Jurkat, Clone E6-1 (cell line): ENCODE measurements around the gene GNAT2.

Experiments used
- DNase-seq: peaks from one replicate; pipeline ENCODE4 v3.0.0-alpha.2; 2011; ENCODE audit warnings: low read depth, low spot score
- H3K4me3 ChIP-seq: 2 replicates; pipeline ENCODE4 v1.5.1; 2011; ENCODE audit warnings: mild to moderate bottlenecking, low read length, control low read depth, moderate library complexity

Gene GNAT2

DNA sequence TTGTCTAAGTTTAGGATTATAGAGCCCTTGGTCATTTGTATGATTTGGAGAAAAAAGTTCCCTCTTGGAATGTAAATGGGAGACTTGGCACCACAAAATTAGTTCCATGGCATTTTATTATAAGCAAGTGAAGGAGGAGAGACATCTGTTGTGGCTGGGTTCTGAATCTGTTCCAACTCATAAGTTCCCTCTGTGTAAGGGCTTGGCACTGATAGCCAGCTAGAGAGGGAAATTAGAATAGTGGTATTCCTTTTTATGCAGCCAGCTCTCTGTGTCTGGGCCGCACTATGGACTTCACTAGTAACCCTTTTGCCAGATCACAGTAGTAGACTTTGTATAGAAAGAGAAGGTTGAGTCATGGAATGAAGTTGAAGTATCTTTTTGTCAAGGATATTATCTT is 39.9 kb downstream of the GNAT2 start:
- no peak overlapping the region for H3K4me3 ChIP-seq
- DNase-seq, result no peak

DNA sequence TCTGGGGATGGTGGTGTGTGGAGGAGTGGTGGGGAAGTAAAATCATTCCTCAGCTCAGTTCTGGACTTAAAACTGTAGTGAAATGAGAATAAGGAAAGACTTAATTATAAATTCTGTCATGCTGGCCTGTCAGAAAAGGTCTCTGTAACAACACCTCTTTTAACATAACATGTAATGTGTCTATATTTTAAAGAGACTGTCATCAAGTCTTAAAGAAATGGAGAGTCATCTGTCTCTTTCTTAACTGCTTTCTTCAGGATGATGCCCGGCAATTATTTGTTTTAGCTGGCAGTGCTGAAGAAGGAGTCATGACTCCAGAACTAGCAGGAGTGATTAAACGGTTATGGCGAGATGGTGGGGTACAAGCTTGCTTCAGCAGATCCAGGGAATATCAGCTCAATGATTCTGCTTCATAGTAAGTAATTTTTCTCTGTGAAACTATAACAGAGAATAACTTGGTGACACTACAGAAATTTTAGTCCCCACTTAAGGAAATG is 40.4 kb downstream of the GNAT2 start:
- no peak for DNase-seq
- no peak overlapping the region for H3K4me3 ChIP-seq

DNA sequence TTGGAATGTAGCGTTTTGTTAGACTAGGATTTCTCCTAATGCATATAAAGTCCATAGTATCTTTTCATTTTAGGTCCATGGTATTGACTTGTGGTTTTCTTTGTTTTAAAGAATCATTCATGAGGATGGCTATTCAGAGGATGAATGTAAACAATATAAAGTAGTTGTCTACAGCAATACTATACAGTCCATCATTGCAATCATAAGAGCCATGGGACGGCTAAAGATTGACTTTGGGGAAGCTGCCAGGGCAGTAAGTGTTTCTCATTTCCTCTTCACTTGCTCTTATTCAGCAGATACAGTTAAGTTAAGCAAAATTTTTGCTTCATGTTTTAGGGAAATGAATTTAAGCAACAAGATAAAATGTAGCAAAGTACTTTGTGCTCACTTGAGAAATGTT is 45.6 kb downstream of the GNAT2 start:
- DNase-seq, result no peak
- H3K4me3 ChIP-seq, result no peak overlapping the region

DNA sequence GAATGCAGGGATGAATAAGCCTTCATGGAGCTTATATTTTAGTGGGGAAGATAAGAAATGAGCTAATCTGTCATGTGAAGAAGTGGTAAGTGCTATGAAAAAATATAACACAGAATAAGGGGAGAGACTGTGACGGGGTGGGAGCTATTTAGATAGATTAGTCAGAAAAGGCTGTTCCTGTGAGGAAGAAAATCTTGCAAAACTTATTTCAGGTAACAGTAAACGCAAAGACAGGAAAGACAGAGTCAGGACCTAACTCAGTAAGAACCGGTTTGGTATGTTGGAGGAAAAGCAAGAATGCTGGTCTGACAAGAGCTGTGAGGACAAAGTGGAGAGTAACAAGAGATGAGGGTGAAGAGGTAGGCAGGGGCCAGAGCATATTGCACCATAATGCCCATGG is 49.0 kb downstream of the GNAT2 start:
- no peak overlapping the region for H3K4me3 ChIP-seq
- no peak for DNase-seq

DNA sequence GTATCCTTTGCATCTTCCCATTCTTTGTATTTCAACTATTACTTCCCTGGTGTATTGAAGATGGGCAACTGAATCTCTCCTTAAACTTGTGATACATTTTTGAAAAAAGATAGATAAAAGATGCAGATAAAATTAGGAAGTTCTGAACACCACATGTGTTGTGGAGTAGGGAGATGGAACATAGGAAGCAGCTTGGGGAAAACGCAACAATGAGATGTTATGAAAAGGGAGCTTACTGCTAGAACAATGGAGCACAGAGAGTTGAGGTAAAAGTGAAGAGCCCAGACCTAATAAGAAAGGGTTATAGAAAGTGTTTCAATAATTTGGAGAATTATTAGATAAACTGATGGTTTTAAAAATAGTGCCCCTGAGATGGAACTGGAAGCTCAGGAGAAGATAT is 50.1 kb downstream of the GNAT2 start:
- H3K4me3 ChIP-seq, result no peak overlapping the region
- DNase-seq, result no peak

DNA sequence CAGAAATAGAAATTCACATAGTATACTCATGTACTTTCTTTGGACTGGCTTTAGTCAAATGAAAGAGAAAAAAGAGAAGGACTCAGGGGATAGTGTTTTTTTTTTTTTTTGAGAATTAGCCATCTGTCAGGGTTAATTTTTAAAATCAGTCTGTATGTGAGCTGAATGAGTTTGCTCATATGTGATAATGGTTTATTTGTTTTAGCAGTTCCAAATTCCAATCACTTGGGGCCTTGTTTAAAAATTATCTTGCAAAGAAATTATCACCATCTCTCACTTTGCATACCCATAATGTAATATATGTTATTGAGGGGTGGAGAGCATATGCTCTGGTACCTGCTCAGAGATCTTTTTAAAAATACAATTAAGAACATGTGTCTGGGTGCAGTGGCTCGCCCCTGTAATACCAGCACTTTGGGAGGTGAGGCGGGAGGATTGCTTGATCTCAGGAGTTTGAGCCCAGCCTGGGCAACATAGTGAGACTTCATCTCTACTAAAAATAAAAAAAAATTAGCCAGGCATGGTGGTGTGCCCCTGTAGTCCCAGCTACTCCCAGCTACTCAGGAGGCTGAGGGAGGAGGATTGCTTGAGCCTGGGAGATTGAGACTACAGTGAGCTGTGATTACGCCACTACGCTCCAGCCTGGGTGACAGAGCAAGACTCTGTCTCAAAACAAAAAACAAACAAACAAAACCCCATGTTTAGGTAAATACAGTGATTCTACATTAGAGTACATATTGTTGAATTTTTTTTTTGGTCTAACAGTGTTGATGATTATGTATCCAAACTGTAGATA is 51.3 kb downstream of the GNAT2 start:
- DNase-seq, result no peak
- H3K4me3 ChIP-seq, result no peak overlapping the region

DNA sequence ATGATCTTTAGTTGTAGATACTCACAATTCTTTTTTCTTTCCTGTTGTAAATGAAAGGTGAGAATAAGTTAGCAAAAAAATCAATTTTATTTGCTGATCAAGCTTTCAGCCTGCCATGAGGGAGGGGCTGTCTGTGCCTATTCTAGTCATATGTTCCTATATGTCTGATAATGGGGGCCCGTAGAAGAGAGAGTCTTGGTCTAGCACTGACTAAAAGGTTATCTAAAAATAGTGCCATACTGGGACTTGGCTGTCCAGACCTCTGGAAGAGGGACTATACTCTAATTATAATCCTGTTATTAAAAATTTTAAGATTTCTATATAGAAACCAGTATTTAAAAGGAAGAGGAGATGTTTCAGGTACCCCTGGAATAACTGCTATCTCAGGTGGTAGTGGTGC is 52.4 kb downstream of the GNAT2 start:
- no peak overlapping the region for H3K4me3 ChIP-seq
- DNase-seq, result no peak

DNA sequence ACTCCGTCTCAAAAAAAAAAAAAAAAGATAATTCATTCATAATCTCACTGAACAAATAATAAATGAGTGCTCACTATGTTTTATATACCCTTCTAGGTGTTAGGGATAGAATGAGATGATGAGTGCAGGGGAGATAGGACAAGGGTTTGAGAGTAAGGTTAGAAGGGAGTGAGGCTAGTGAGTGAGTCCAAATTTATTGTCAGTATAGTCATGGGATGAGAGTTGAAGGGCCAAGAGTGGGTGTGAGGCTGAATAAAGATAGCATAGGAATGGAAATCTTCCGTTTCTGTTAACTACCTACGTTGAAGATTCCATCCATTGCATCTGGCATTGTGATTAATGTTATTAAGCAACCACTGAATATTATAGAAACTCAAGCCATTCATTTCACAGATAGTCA is 54.2 kb downstream of the GNAT2 start:
- no peak for DNase-seq
- no peak overlapping the region for H3K4me3 ChIP-seq

DNA sequence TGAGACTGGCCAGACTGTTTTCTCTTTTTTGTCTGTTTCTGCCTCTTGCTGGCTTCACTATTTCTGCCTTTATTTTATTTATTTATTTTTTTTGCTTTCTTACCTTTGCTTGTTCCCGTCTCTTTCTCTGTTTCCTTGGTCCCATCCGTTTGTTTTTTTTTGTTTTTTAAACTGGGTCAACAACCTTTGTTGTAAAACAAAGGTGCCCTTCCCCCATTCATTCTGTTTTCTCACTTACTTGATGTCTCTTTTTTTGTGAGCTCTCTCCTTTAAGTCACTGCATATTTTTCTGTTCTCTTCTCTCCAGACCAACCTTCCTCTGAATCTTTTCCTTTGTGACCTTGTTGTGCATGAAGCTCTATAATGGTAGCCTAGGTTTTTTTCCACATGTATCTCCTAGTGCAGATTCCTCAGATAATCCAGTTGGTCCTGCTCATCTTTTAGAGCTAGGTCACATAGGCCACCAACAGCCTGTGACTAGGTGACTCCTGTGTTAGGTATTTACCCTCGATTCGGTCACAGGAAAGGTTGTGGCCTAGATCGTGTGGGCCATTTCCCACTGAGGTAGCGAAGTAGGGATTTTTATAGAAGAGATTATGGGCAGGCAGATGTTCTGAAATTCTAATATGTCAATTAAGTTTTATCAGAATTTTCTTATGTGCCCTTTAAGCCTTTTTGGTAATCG is 55.1 kb downstream of the GNAT2 start:
- no peak for DNase-seq
- H3K4me3 ChIP-seq, result no peak overlapping the region

DNA sequence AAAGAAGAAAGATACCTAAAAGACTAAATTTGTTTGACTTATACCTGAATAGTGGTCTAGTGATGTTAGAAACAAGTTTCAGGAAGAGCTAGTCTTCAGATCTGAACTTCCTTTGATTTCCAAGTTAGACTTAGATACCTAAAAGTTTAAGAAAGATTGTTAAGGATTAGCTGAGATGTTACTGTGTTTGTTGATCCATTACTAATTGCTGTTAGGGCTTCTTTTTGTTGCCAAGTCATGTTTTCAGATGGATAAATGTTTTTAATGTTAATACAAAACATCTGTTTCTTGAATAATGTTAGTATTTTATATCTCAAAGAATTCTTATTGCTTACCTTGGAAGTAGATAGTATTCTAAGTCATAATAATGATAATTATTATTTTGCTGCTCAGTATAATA is 59.4 kb downstream of the GNAT2 start:
- no peak for DNase-seq
- H3K4me3 ChIP-seq, result no peak overlapping the region

DNA sequence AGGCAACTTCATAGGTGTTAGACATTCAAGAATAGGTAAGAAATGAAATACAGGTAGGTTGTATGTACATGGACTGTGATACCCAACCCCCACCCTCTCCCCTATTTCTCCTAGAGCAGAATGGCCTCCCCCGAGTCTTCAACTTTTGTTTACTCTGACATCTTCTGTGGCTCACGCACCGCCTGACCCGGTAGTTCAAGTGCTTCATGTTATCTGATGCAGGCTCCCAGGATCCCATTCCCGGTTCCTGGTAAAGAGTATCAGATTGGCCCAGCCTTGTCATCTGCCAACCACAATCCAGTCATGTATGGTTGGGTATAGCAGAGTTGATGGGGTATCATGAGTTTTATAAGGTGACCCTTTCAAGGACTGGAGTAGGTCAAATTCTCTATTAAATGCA is 61.9 kb downstream of the GNAT2 start:
- no peak overlapping the region for H3K4me3 ChIP-seq
- DNase-seq, result no peak

DNA sequence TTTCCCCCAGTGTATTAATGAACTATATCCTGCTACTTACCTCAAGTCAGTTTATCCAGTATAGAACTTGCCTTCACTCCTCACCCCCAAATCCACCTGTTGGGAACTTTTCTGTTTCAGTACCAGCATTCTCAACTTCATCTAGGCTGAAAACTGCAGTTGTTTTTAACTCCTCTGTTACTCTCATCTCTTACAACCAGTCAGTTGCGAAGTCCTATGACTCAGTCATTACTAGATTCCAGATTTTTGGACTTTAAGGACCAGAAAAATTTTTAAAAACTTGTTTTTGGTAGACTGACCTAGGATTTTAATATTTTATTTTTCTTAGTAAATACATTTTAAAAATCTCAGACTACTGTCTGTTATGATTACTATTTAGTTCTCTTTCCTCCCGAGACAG is 62.9 kb downstream of the GNAT2 start:
- no peak overlapping the region for H3K4me3 ChIP-seq
- DNase-seq, result no peak
